ENCODE measurements around the gene SPATA3.

Gene SPATA3

GRCh38 chr2:230995821-230996220, at the start of gene SPATA3:
SPATA3 (plus strand) TSS chr2:230996121; CDS start chr2:230996234, 113 bp downstream.
- H3K9me3 Mint-ChIP-seq, result peaks cover 17% of the 10 kb centered on the region
- H3K27me3 Mint-ChIP-seq (ENCODE audit: low read depth, poor library complexity), result peaks cover 50% of the 10 kb centered on the region
- no peak within 1 kb of the TSS for H3K27ac Mint-ChIP-seq
- peaks cover 12% of the 10 kb centered on the region for H3K4me1 Mint-ChIP-seq
- no peak within 1 kb of the TSS for H3K4me3 Mint-ChIP-seq
- no peak for DNase-seq
- TF ChIP-seq CTCF (IDR thresholded peaks at IDR 0.05), result no peak
- H3K36me3 Mint-ChIP-seq (ENCODE audit: low read depth), result no peaks in the 10 kb centered on the region

GRCh38 chr2:230946429-230947234, 49.3 kb upstream of the SPATA3 start:
- peaks cover 48% of the 10 kb centered on the region for H3K4me1 Mint-ChIP-seq
- no peaks in the 10 kb centered on the region for H3K9me3 Mint-ChIP-seq
- H3K36me3 Mint-ChIP-seq (ENCODE audit: low read depth), result no peaks in the 10 kb centered on the region
- TF ChIP-seq CTCF (IDR thresholded peaks at IDR 0.05), result no peak
- H3K27ac Mint-ChIP-seq, result no peak overlapping the region
- no peak overlapping the region for H3K4me3 Mint-ChIP-seq
- no peak for DNase-seq
- peaks cover 4% of the 10 kb centered on the region for H3K27me3 Mint-ChIP-seq (ENCODE audit: low read depth, poor library complexity)

GRCh38 chr2:230947235-230947576, 48.7 kb upstream of the SPATA3 start:
- no peaks in the 10 kb centered on the region for H3K9me3 Mint-ChIP-seq
- H3K27ac Mint-ChIP-seq, result no peak overlapping the region
- no peak overlapping the region for H3K4me3 Mint-ChIP-seq
- peaks cover 42% of the 10 kb centered on the region for H3K4me1 Mint-ChIP-seq
- no peaks in the 10 kb centered on the region for H3K36me3 Mint-ChIP-seq (ENCODE audit: low read depth)
- TF ChIP-seq CTCF (IDR thresholded peaks at IDR 0.05), result no peak
- no peak for DNase-seq
- peaks cover 4% of the 10 kb centered on the region for H3K27me3 Mint-ChIP-seq (ENCODE audit: low read depth, poor library complexity)

- Mint-ChIP-seq H3K4me1 (peaks cover 38% of the 10 kb centered on the region), H3K27ac (peak overlapping the region; percentile 91), H3K9me3 (peaks cover 2% of the 10 kb centered on the region), H3K36me3 (ENCODE audit: low read depth) (no peaks in the 10 kb centered on the region), H3K27me3 (ENCODE audit: low read depth, poor library complexity) (peaks cover 4% of the 10 kb centered on the region), H3K4me3 (no peak overlapping the region)
- no peak for TF ChIP-seq CTCF (IDR thresholded peaks at IDR 0.05)
- peak; percentile 17 for DNase-seq
These were observed 48.0 kb upstream of the SPATA3 start for GRCh38 chr2:230947908-230948365.

- Mint-ChIP-seq H3K36me3 (ENCODE audit: low read depth) (no peaks in the 10 kb centered on the region), H3K4me3 (no peak overlapping the region), H3K9me3 (peaks cover 6% of the 10 kb centered on the region), H3K4me1 (peaks cover 35% of the 10 kb centered on the region), H3K27ac (peak overlapping the region; percentile 14), H3K27me3 (ENCODE audit: low read depth, poor library complexity) (peaks cover 3% of the 10 kb centered on the region)
- no peak for DNase-seq
- no peak for TF ChIP-seq CTCF (IDR thresholded peaks at IDR 0.05)
These were observed 45.7 kb upstream of the SPATA3 start for GRCh38 chr2:230949966-230950873.

All from nephron progenitor cell (in vitro differentiated cells).